RWPE1 (cell line): ENCODE results near the gene PLEK.

Source experiments
- CTCF ChIA-PET: fragments of 350-600 bp; sonication (Branson Sonifier 250); formaldehyde crosslinking; extraction: SDS; loops from one replicate; lab custom pipeline; 2021; lab: Yijun Ruan, JAX
- POLR2A ChIA-PET: fragments of 400-600 bp; formaldehyde crosslinking; extraction: SDS; loops from one replicate; lab custom pipeline; 2020; ENCODE audit warnings: antibody characterized with exemption; ENCODE audit not compliant: low non-redundant PET; lab: Yijun Ruan, JAX
- DNase-seq: peaks from one replicate; pipeline ENCODE4 v3.0.0; 2012; ENCODE audit warnings: low spot score
- H3K27ac ChIP-seq: fragments of 450-650 bp; 2 replicates; pipeline ENCODE4 v1.5.1; 2017
- CTCF ChIP-seq: fragments of 450-650 bp; conservative IDR thresholded peaks from 2 replicates; pipeline ENCODE4 v1.5.1; 2017; ENCODE audit warnings: low read depth, mild to moderate bottlenecking

Gene PLEK

GRCh38 chr2:68431316-68431972 is 66.4 kb downstream of the PLEK start:
- POLR2A ChIA-PET, result no interaction called here
- TF ChIP-seq CTCF, result no peak
- H3K27ac ChIP-seq, result no peak overlapping the region
- CTCF ChIA-PET, result interaction anchor here (0.7 to 1.4 kb wide), 2 partner anchors 10 to 281 kb away, joined by 3 to 7 read pairs; no protein-coding TSS in a partner anchor
- no peak for DNase-seq

- TF ChIP-seq CTCF, result no peak
- ChIA-PET CTCF (interaction anchor here (1.4 kb wide), 1 partner anchor 8 kb away, joined by 7 read pairs; no protein-coding TSS in a partner anchor), POLR2A (no interaction called here)
- DNase-seq, result no peak
- no peak overlapping the region for H3K27ac ChIP-seq
Observed at GRCh38 chr2:68432696-68433658, 67.9 kb downstream of the PLEK start.

- ChIA-PET CTCF (no interaction called here), POLR2A (no interaction called here)
- no peak for DNase-seq
- H3K27ac ChIP-seq, result no peak overlapping the region
- no peak for TF ChIP-seq CTCF
Observed at GRCh38 chr2:68434981-68435380, 69.9 kb downstream of the PLEK start.

- ChIA-PET CTCF (interaction anchor here (0.7 kb wide), 2 partner anchors 95 to 244 kb away, joined by 3 to 4 read pairs; no protein-coding TSS in a partner anchor), POLR2A (no interaction called here)
- no peak for DNase-seq
- no peak overlapping the region for H3K27ac ChIP-seq
- no peak for TF ChIP-seq CTCF
Observed at GRCh38 chr2:68435615-68436014, 70.5 kb downstream of the PLEK start.

- ChIA-PET CTCF (interaction anchor here (0.7 kb wide), 2 partner anchors 96 to 245 kb away, joined by 3 to 4 read pairs; no protein-coding TSS in a partner anchor), POLR2A (no interaction called here)
- no peak for DNase-seq
- TF ChIP-seq CTCF, result no peak
- H3K27ac ChIP-seq, result no peak overlapping the region
Observed at GRCh38 chr2:68436270-68436669, 71.2 kb downstream of the PLEK start.
